Measurements from ENCODE around the gene ARHGEF38. TPM values are rescaled to one million over a fixed set of nuclear protein-coding genes. Genes with fewer than 3 reads are reported as not detected.
A peak's percentile ranks its signal among the peaks of the same experiment; 100 is the strongest.

The ARHGEF38 gene
- total RNA-seq (10 to 100 TPM in 2 of 5 donors, 1 to 10 TPM in 3; 2.3 to 23.2 (median 3.5) TPM), polyA plus RNA-seq (1 to 10 TPM in 1 of 3 donors, under 1 TPM in 2; 0.61 to 1.4 (median 0.87) TPM)
- long read RNA-seq, donor 1, result 0 reads
- long read RNA-seq, donor 2, partial matches to known transcripts, result 0 of 1 reads
- long read RNA-seq, donor 2, other reads (novel, unspliced or antisense), result 0 of 1 reads
- long read RNA-seq, donor 3, result 0 reads
- long read RNA-seq, donor 4, result 0 reads
- long read RNA-seq, donor 5, result 0 reads
- long read RNA-seq, donor 6, full-length matches to known transcripts, result 1 of 1 reads
- long read RNA-seq, donor 6, partial matches to known transcripts, result 0 of 1 reads
- long read RNA-seq, donor 6, other reads (novel, unspliced or antisense), result 0 of 1 reads
- long read RNA-seq, donor 7, result 0 reads
- long read RNA-seq, donor 8, partial matches to known transcripts, result 0 of 1 reads
- long read RNA-seq, donor 8, other reads (novel, unspliced or antisense), result 0 of 1 reads
- long read RNA-seq, donor 9, result 0 reads
- long read RNA-seq, donor 10, result 0 reads

GRCh38 chr4:105551965-105552746 lies at the start of gene ARHGEF38:
Gene ARHGEF38, plus strand, starts transcription at chr4:105552620. Its CDS starts 146 bp downstream, at chr4:105552766.
- Histone ChIP-seq H3K27me3 (no peaks in the 10 kb centered on the region), H3K4me1 (peaks cover 0 to 17% (median 0%) of the 10 kb centered on the region in 4 donors), H3K4me3 (peak within 1 kb of the TSS in 3 of 4 donors; percentile 9 to 35 (median 21)), H3K36me3 (no peaks in the 10 kb centered on the region), H3K27ac (peak within 1 kb of the TSS; percentile 79 to 94 (median 84)), H3K9me3 (no peaks in the 10 kb centered on the region)
- intact Hi-C loops (cut with DNase I; ENCODE audit: low total_unique reads), result no loop called here
- peak; percentile 72 to 95 for DNase-seq
- WGBS, 5 donors, result 13 to 38% (median 16%) methylated on average over 11 of the region's 11 CpGs
- peak in 2 of 4 donors; percentile 63 to 82 for TF ChIP-seq POLR2A (IDR thresholded peaks at IDR 0.05)
- peak in 2 of 3 donors; percentile 83 to 88 for TF ChIP-seq POLR2AphosphoS5 (IDR thresholded peaks at IDR 0.05)
- TF ChIP-seq EP300 (IDR thresholded peaks at IDR 0.05), result no peak

DNA sequence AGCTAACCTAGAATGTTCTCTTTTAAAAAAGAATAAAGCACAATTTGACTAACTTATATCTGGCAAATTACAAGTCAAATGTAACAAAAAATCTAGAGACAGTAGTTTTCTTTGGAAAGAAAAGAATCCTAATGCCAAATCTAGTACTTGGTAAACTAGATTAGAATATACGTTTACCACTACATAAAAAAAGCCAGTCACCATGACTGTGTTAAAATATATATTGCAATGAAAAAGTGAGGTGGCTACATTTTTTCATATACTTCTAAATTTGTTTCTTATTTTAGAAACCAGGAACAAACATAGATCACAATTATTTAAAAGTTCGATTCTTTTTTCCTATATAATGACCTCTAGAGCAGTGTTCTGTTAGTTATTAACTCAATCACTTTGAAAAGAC lies 48.9 kb upstream of the ARHGEF38 start:
- 58 to 73% (median 68%) methylated on average over 2 of the region's 2 CpGs for WGBS, 5 donors
- no peaks in the 10 kb centered on the region for H3K27me3 ChIP-seq
- H3K4me3 ChIP-seq, result no peak overlapping the region
- intact Hi-C loops (cut with DNase I; ENCODE audit: low total_unique reads), result no loop called here
- no peaks in the 10 kb centered on the region for H3K9me3 ChIP-seq
- no peak for TF ChIP-seq POLR2A (IDR thresholded peaks at IDR 0.05)
- no peak for TF ChIP-seq EP300 (IDR thresholded peaks at IDR 0.05)
- TF ChIP-seq POLR2AphosphoS5 (IDR thresholded peaks at IDR 0.05), result no peak
- TF ChIP-seq CTCF (IDR thresholded peaks at IDR 0.05), result no peak
- H3K36me3 ChIP-seq, result no peaks in the 10 kb centered on the region
- no peaks in the 10 kb centered on the region for H3K4me1 ChIP-seq
- H3K27ac ChIP-seq, result no peak overlapping the region
- no peak for DNase-seq

GRCh38 chr4:105504744-105505143 lies 47.7 kb upstream of the ARHGEF38 start:
- intact Hi-C loops (cut with DNase I; ENCODE audit: low total_unique reads), result no loop called here
- 46 to 71% (median 58%) methylated on average over 2 of the region's 2 CpGs for WGBS, 5 donors
- DNase-seq, result no peak
- Histone ChIP-seq H3K36me3 (no peaks in the 10 kb centered on the region), H3K9me3 (no peaks in the 10 kb centered on the region), H3K27me3 (no peaks in the 10 kb centered on the region), H3K27ac (no peak overlapping the region), H3K4me3 (no peak overlapping the region), H3K4me1 (no peaks in the 10 kb centered on the region)
- no peak for TF ChIP-seq POLR2AphosphoS5 (IDR thresholded peaks at IDR 0.05)
- no peak for TF ChIP-seq EP300 (IDR thresholded peaks at IDR 0.05)
- no peak for TF ChIP-seq CTCF (IDR thresholded peaks at IDR 0.05)
- TF ChIP-seq POLR2A (IDR thresholded peaks at IDR 0.05), result no peak

DNA sequence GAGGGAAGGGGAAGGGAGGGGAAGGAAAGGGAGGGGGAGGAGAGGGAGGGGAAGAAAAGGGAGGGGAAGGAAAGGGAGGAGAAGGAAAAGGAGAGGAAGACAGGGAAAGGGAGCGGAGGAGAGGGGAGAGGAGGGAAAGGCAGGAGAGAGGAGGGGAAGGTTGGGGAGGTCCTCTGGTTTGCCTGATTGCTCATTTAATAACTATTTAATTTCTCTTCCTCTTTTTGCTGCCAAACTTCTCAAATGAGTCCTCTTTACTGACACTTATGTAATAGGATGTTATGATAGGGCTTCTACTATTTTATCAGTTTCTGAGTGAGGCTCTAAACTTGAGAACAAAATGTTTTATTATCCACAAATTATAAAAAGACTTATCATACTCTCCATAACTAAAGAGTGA lies 43.1 kb upstream of the ARHGEF38 start:
- no peaks in the 10 kb centered on the region for H3K4me1 ChIP-seq
- H3K4me3 ChIP-seq, result no peak overlapping the region
- H3K27me3 ChIP-seq, result no peaks in the 10 kb centered on the region
- no peaks in the 10 kb centered on the region for H3K9me3 ChIP-seq
- no peak for DNase-seq
- H3K36me3 ChIP-seq, result no peaks in the 10 kb centered on the region
- TF ChIP-seq CTCF (IDR thresholded peaks at IDR 0.05), result no peak
- no peak for TF ChIP-seq POLR2A (IDR thresholded peaks at IDR 0.05)
- TF ChIP-seq POLR2AphosphoS5 (IDR thresholded peaks at IDR 0.05), result no peak
- TF ChIP-seq EP300 (IDR thresholded peaks at IDR 0.05), result no peak
- 69 to 92% (median 85%) methylated on average over 1 of the region's 1 CpG for WGBS, 5 donors
- intact Hi-C loops (cut with DNase I; ENCODE audit: low total_unique reads), result no loop called here
- H3K27ac ChIP-seq, result no peak overlapping the region
